GM19351 (cell line): ENCODE measurements around the gene MRAS.
A peak's percentile ranks its signal among the peaks of the same experiment; 100 is the strongest.
"Not testable (repeated sequence)": the region's sequence is repeated elsewhere in the genome, so short reads cannot be mapped to it uniquely, and the experiment has no call there.

Experiments used
- ATAC-seq: cut with Tn5 transposase; IDR thresholded peaks from one replicate; pipeline ENCODE4 v1.9.1; 2021; ENCODE audit warnings: mild to moderate bottlenecking, moderate library complexity; ENCODE audit not compliant: unreplicated experiment

Gene MRAS

GRCh38 chr3:138412821-138413551 is 64.6 kb downstream of the MRAS start:
- no peak for ATAC-seq

DNA sequence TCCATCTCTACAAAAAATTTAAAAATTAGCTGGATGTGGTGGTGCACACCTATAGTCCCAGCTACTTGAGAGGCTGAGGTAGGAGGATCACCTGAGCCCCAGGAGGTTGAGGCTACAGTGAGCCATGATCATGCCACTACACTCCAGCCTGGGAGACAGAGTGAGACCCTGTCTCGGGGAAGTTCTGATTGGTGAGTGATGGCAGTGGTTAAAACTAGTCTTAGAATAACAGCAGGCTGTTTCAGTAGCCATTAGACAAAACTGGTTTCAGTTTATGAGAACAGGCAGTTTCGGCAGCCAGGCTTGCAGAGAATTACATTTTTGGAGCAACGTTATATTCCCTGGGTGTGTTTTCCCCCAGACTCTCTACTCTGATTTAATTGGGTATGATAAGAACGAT is 67.9 kb downstream of the MRAS start:
- not testable (repeated sequence) for ATAC-seq

DNA sequence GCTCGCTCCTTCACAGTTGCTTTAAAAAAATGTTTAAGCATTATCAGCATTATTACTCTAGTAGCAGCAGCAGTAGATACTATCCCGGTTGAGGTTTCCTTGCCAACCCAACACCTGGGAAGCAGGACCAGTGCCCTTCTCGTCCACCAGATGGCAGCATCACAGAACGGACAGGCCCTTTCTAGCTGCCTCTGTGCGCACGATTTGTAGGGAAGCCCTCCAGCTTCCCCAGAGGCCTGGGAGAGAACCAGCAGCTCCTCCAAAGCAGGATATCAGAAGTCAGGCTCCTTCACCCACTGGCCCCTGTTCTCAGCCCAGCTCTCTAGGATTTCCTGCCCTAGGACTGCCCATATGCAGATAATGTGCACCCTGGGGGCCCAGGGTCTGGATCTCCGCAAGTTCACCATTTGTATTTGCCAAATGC is 69.2 kb downstream of the MRAS start:
- ATAC-seq: peak; percentile 92

GRCh38 chr3:138418601-138419206 is 70.3 kb downstream of the MRAS start:
- ATAC-seq: no peak

GRCh38 chr3:138423316-138423715 is 74.9 kb downstream of the MRAS start:
- no peak for ATAC-seq

DNA sequence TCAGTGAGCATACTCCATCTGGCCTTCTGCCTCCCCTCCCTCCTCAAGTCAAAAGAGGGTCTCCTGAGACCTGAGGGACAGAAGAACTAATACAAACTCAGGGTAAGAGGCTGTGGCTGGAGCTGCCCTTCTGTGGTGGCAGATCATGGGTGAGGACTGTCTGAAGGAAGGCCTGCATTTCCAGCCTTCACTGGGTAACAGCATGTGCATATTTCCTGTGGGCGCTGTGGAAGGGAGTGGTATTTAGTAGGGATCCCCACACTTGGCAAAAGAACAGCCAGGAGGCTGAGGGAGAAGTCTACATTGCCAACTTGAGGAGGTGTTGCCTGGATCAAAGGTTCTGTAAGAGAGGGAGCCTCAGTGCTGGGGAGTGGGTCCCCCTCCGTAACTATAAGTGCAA is 75.9 kb downstream of the MRAS start:
- no peak for ATAC-seq

- ATAC-seq: no peak
Observed at GRCh38 chr3:138426211-138426610, 77.8 kb downstream of the MRAS start.

- not testable (repeated sequence) for ATAC-seq
Observed at GRCh38 chr3:138426754-138427153, 78.4 kb downstream of the MRAS start.

DNA sequence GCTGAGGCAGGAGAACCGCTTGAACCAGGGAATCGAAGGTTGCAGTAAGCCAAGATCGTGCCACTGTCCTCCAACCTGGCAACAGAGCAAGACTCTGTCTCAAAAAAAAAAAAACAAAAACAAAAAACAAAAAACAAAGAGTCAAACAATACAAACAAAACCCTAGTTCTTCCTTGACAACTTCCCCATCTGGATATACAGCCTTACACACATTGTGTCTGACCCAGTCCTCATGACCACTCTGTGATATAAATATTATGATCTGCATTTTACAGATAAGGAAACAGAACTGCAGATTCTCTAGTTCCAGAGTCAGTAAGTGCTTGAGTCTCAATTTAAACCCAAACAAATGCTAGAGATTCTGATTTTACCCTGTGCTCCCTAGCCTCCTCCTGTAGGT is 81.3 kb downstream of the MRAS start:
- no peak for ATAC-seq

GRCh38 chr3:138432576-138433240 is 84.3 kb downstream of the MRAS start:
- no peak for ATAC-seq

GRCh38 chr3:138433892-138434275 is 85.5 kb downstream of the MRAS start:
- no peak for ATAC-seq

- ATAC-seq: no peak
Observed at GRCh38 chr3:138434276-138434874, 86.0 kb downstream of the MRAS start, which contains the start of gene ESYT3. ESYT3 (plus strand) TSS chr3:138434616; CDS start chr3:138434799, 183 bp downstream.

- ATAC-seq: no peak
Observed at GRCh38 chr3:138434875-138435772, 86.7 kb downstream of the MRAS start.

DNA sequence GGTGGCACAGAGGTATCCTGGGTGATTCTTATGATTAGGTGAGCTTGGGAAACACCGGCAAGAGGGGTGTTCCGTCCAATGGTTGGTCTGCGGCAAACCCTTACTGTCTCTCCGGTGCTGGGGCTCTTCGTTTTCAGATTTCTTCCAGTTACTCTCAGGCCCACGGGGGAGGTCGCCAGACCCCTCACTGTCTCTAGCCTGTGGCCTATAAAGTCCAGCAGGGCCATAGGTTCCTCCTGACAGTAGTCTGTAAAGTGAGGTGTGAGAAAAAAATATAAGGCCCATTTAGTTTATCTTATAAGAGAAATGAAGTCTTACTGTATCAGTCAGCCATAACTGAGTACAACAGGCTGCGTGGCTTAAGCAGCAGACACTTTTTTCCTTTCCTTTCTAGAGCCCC is 87.5 kb downstream of the MRAS start:
- no peak for ATAC-seq

DNA sequence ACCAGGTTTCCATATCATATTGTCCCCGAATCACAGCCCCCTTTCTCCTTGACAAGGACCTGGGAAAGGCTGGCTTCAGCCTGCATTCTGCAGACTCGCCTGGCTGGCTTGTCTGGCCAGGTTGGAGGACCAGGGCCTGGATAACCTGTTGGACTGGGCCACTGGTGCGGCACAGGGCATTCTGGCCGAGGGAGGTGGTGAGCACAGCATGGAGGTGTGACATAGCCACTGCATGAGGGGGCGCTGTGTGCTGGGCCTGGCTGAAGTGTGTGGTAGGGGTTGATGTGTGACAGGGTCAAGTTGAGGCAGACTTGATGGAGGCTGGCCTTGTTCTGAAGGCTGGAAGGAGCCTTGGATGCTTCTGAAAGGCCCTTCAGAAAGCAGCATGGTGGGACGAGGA is 88.9 kb downstream of the MRAS start:
- no peak for ATAC-seq

- no peak for ATAC-seq
Observed at GRCh38 chr3:138438896-138439295, 90.5 kb downstream of the MRAS start.

DNA sequence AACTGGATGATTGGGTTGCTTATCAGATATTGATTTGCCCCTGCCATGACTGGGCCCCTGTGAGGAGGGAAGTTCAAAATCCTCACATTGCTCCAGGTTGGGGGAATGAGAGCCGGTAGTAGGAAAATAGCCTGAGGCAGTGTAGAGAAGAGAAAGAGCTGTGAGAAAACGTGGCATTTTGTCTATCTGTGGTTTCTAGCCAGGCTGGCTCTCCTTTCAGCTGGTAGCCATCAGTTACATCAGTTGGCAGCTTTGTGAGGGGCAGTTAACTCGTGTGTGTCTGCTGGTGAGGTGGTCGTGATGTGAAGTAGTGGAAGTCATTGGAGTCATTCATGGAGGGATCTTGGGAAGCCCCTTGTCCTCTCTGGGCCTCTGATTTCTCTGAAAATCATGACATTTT is 91.3 kb downstream of the MRAS start:
- no peak for ATAC-seq

GRCh38 chr3:138440121-138440521 is 91.7 kb downstream of the MRAS start:
- no peak for ATAC-seq

DNA sequence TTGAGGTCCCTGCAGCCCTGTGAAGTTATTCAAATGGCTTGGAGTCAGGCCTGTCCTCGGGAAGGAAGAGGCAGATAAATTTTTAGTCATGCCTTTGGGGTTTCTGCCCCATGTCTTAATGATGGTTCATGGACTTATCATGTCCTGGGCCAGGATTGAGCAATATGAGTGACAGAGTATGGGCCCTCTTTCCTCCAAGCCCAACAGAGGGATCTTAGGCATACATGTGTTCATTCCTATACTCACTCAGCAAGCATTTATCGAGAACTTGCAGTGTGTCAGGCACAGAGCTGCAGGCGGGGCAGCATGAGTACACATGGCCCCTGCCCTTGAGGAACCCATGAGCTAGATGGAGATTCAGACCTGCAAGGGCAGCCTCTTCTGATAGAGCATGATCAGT is 92.2 kb downstream of the MRAS start:
- ATAC-seq: no peak

GRCh38 chr3:138441256-138441655 is 92.9 kb downstream of the MRAS start:
- ATAC-seq: no peak

DNA sequence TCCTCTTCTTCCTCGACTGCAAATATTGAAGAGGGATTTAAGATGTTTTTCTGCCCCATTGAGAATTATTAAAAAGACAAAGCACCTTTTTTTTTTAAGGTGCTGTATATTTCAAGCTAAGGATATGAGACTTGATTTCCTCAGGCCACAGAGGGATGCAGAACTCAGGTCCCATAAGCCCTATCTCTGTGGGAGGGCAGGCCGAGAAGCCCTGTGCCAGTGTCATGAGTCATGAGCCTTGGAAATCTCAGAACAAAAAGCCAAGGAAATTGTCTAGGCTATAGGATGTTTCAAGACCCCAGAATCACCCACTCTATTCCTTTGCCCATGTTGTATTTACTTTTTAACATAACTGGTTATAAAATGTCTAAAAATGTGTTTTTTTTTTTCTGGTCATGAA is 93.4 kb downstream of the MRAS start:
- no peak for ATAC-seq
